Measurements from ENCODE around the gene OPRL1. TPM values are rescaled to one million over a fixed set of nuclear protein-coding genes. Genes with fewer than 3 reads are reported as not detected.

The OPRL1 gene
- total RNA-seq, 1 donor from 2014 or later = 1.9 TPM

GRCh38 chr20:64064145-64064698 is 15.7 kb upstream of the OPRL1 start:
- H3K4me1 ChIP-seq = peaks cover 17% of the 10 kb centered on the region
- H3K36me3 ChIP-seq = no peaks in the 10 kb centered on the region
- no peaks in the 10 kb centered on the region for H3K27me3 ChIP-seq
- DNase-seq = no peak
- ATAC-seq = no peak
- intact Hi-C loops (cut with DNase I) = no loop called here
- no peak overlapping the region for H3K27ac ChIP-seq
- H3K9me3 ChIP-seq = no peaks in the 10 kb centered on the region
- peak overlapping the region; percentile 92 for H3K4me3 ChIP-seq
- TF ChIP-seq CTCF (IDR thresholded peaks at IDR 0.05) = no peak

- no peak overlapping the region for H3K27ac ChIP-seq
- intact Hi-C loops (cut with DNase I) = no loop called here
- no peak for DNase-seq
These were observed 14.6 kb upstream of the OPRL1 start for GRCh38 chr20:64065062-64065973.

GRCh38 chr20:64065974-64066343 is 13.9 kb upstream of the OPRL1 start:
- DNase-seq (no peak), ATAC-seq (no peak)
- Histone ChIP-seq H3K27me3 (no peaks in the 10 kb centered on the region), H3K9me3 (no peaks in the 10 kb centered on the region), H3K27ac (no peak overlapping the region), H3K4me1 (peaks cover 17% of the 10 kb centered on the region), H3K36me3 (no peaks in the 10 kb centered on the region), H3K4me3 (no peak overlapping the region)
- intact Hi-C loops (cut with DNase I) = no loop called here
- no peak for TF ChIP-seq CTCF (IDR thresholded peaks at IDR 0.05)

More at GRCh38 chr20:64065062-64065973, 14.6 kb upstream of the OPRL1 start:
- TF ChIP-seq CTCF (IDR thresholded peaks at IDR 0.05) = no peak
- Histone ChIP-seq H3K4me1 (peaks cover 17% of the 10 kb centered on the region), H3K9me3 (no peaks in the 10 kb centered on the region), H3K27me3 (no peaks in the 10 kb centered on the region), H3K36me3 (no peaks in the 10 kb centered on the region), H3K4me3 (no peak overlapping the region)
- ATAC-seq = no peak

- no peak for ATAC-seq
- no peak for TF ChIP-seq CTCF (IDR thresholded peaks at IDR 0.05)
- H3K4me3 ChIP-seq = no peak overlapping the region
- DNase-seq = no peak
- H3K9me3 ChIP-seq = no peaks in the 10 kb centered on the region
- no peaks in the 10 kb centered on the region for H3K36me3 ChIP-seq
- H3K27me3 ChIP-seq = no peaks in the 10 kb centered on the region
- H3K27ac ChIP-seq = no peak overlapping the region
- peaks cover 17% of the 10 kb centered on the region for H3K4me1 ChIP-seq
- intact Hi-C loops (cut with DNase I) = no loop called here
These were observed 12.8 kb upstream of the OPRL1 start for GRCh38 chr20:64067005-64067632.

- TF ChIP-seq CTCF (IDR thresholded peaks at IDR 0.05) = no peak
- peaks cover under 1% of the 10 kb centered on the region for H3K36me3 ChIP-seq
- no peaks in the 10 kb centered on the region for H3K9me3 ChIP-seq
- peaks cover 11% of the 10 kb centered on the region for H3K4me1 ChIP-seq
- intact Hi-C loops (cut with DNase I) = no loop called here
- no peak for ATAC-seq
- no peak overlapping the region for H3K27ac ChIP-seq
- H3K27me3 ChIP-seq = no peaks in the 10 kb centered on the region
- no peak overlapping the region for H3K4me3 ChIP-seq
- DNase-seq = no peak
These were observed 12.1 kb upstream of the OPRL1 start for GRCh38 chr20:64067733-64068307.

Data from upper lobe of right lung (tissue), 1 donor.